Natural killer cell (primary cell): ENCODE data around the gene JDP2. TPM values are rescaled to one million over a fixed set of nuclear protein-coding genes. Genes with fewer than 3 reads are reported as not detected.

Source experiments
- ATAC-seq, 3 donors: fragments of 150-1000 bp in 2 of 3; fragments of 200-7000 bp in 1 of 3; cut with Tn5 transposase; 1 replicate in 1 of 3; 2 replicates in 2 of 3; pipeline ENCODE4 v1.10.0; 2021; ENCODE audit warnings: mild to moderate bottlenecking in 2 of 3, moderate library complexity in 2 of 3
- DNase-seq, 2 donors: peaks; one replicate each; pipeline versions ENCODE4 v3.0.0 to v3.0.0-alpha.2; 2013 to 2021; ENCODE audit warnings: mixed read lengths in 1 of 2
- H3K27ac ChIP-seq: one replicate; pipeline ENCODE4 v1.5.1; 2013; ENCODE audit warnings: mild to moderate bottlenecking, low read length
- H3K27me3 ChIP-seq: one replicate; pipeline ENCODE4 v1.6.1; 2013; ENCODE audit warnings: low read length; ENCODE audit not compliant: control insufficient read depth, insufficient read depth
- H3K36me3 ChIP-seq: one replicate; pipeline ENCODE4 v1.6.1; 2013; ENCODE audit warnings: low read length; ENCODE audit not compliant: control insufficient read depth, insufficient read depth
- H3K4me1 ChIP-seq: one replicate; pipeline ENCODE4 v1.6.1; 2013; ENCODE audit warnings: low read length; ENCODE audit not compliant: control insufficient read depth, insufficient read depth
- H3K4me3 ChIP-seq: one replicate; pipeline ENCODE4 v1.5.1; 2013; ENCODE audit warnings: low read length
- H3K9me3 ChIP-seq: one replicate; pipeline ENCODE4 v1.6.1; 2013; ENCODE audit warnings: low read length; ENCODE audit not compliant: control insufficient read depth, insufficient read depth
- H3K27ac Mint-ChIP-seq, 2 donors: one replicate each; pipeline ENCODE4 v1.8.0; 2022; ENCODE audit warnings: mild to moderate bottlenecking in 2 of 2, mixed read lengths in 2 of 2, moderate library complexity in 1 of 2
- H3K27me3 Mint-ChIP-seq, 2 donors: one replicate each; pipeline ENCODE4 v1.8.0; 2022; ENCODE audit warnings: low read depth in 2 of 2, mixed read lengths in 2 of 2
- H3K36me3 Mint-ChIP-seq: one replicate; pipeline ENCODE4 v1.8.0; 2022; ENCODE audit warnings: mixed read lengths
- H3K4me1 Mint-ChIP-seq, 2 donors: one replicate each; pipeline ENCODE4 v1.8.0; 2022; ENCODE audit warnings: mixed read lengths in 2 of 2
- H3K4me3 Mint-ChIP-seq: one replicate; pipeline ENCODE4 v1.8.0; 2022; ENCODE audit warnings: mild to moderate bottlenecking, moderate library complexity, mixed read lengths
- H3K9me3 Mint-ChIP-seq, 2 donors: one replicate each; pipeline ENCODE4 v1.8.0; 2022; ENCODE audit warnings: mixed read lengths in 2 of 2
- WGBS: methylation state at CpG from one replicate; pipeline ENCODE4 v1.1.7; 2013; ENCODE audit warnings: missing lambda C conversion rate; ENCODE audit not compliant: insufficient coverage; 5-methylcytosine and 5-hydroxymethylcytosine counted together
- intact Hi-C: fragments of 100-400 bp; cut with micrococcal nuclease; formaldehyde crosslinking; loops from one replicate; pipeline ENCODE4 v1.14.2; 2022
- total RNA-seq, 4 donors: library from RNA; stranded (reverse); fragments of 120-200 nt in 1 of 4; gene quantifications; one replicate each; pipeline versions ENCODE4 v1.2.3 to v1.2.4, GENCODE V29; 2013 to 2022
- TF ChIP-seq, protein P1 (sequence below): fragments of 200-600 bp; IDR thresholded peaks from one replicate; pipeline ENCODE4 v1.8.0; 2022; ENCODE audit warnings: antibody characterized with exemption

Gene JDP2
- total RNA-seq, 3 donors from 2014 or later (not counting 1 experiment from before 2014, with no cell fraction given), result 1.9 to 10.5 (median 3.2) TPM

DNA sequence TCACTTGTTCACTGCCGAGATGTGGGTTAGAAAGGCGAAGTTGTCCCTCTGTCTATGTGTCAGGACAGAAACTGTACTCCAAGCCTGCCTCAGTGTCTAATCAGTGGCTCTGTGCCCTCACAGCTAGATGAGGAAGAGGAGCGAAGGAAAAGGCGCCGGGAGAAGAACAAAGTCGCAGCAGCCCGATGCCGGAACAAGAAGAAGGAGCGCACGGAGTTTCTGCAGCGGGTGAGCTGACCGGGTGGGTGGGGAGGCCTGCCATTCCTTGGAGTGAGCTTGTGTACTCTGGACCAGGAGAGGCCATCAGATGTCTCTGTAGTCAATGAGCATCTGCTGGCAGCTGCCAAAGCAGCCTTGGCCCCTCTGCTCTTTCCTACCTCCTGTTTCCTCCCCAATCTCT is 33.5 kb downstream of the JDP2 start:
- H3K4me3 ChIP-seq, result no peak overlapping the region
- H3K9me3 Mint-ChIP-seq, result no peaks in the 10 kb centered on the region
- intact Hi-C loops, result no loop called here
- no peaks in the 10 kb centered on the region for H3K27me3 ChIP-seq
- no peak overlapping the region for H3K27ac ChIP-seq
- no peaks in the 10 kb centered on the region for H3K36me3 Mint-ChIP-seq
- H3K36me3 ChIP-seq, result no peaks in the 10 kb centered on the region
- TF ChIP-seq, protein P1, sequence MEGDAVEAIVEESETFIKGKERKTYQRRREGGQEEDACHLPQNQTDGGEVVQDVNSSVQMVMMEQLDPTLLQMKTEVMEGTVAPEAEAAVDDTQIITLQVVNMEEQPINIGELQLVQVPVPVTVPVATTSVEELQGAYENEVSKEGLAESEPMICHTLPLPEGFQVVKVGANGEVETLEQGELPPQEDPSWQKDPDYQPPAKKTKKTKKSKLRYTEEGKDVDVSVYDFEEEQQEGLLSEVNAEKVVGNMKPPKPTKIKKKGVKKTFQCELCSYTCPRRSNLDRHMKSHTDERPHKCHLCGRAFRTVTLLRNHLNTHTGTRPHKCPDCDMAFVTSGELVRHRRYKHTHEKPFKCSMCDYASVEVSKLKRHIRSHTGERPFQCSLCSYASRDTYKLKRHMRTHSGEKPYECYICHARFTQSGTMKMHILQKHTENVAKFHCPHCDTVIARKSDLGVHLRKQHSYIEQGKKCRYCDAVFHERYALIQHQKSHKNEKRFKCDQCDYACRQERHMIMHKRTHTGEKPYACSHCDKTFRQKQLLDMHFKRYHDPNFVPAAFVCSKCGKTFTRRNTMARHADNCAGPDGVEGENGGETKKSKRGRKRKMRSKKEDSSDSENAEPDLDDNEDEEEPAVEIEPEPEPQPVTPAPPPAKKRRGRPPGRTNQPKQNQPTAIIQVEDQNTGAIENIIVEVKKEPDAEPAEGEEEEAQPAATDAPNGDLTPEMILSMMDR, result no peak
- DNase-seq, result no peak
- peaks cover 0 to 2% of the 10 kb centered on the region in 2 donors for H3K27me3 Mint-ChIP-seq
- no peak for ATAC-seq
- H3K9me3 ChIP-seq, result no peaks in the 10 kb centered on the region
- H3K27ac Mint-ChIP-seq, result no peak overlapping the region
- H3K4me1 ChIP-seq, result peaks cover 13% of the 10 kb centered on the region
- WGBS, result 96% methylated on average over 12 of the region's 12 CpGs
- peaks cover 9 to 10% of the 10 kb centered on the region in 2 donors for H3K4me1 Mint-ChIP-seq
- H3K4me3 Mint-ChIP-seq, result no peak overlapping the region

DNA sequence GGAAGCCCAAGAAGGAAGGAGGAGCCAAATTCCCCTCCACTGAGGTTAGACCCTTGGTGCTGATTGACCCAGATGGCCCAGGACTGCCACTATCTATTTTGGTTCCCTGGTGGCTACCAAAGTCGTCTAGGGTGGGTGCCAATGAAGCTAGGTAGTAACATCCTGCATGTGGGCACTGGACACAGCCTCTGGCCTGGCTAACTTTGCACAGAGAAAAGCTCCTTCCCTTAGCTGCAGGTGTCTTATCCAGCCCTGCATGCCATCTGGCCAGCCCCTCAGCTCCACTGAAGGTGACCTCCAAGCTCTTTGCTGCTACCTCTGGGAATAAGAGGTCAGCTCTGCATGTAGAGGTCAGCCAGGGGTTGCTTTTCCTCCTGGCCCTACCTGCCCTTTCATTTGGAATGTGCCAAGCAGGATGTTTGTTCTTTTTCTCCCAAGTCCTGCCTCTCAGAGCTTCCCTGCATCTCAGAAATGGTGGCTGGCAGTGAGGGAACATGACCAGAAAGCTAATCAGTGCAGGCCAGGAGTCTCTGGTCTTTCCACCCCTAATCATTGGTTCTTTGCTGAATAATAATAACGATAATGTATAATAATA is 34.0 kb downstream of the JDP2 start:
- intact Hi-C loops, result no loop called here
- H3K4me3 ChIP-seq, result no peak overlapping the region
- ATAC-seq, result no peak
- Mint-ChIP-seq H3K36me3 (no peaks in the 10 kb centered on the region), H3K27me3 (no peaks in the 10 kb centered on the region), H3K4me1 (peaks cover 12 to 15% of the 10 kb centered on the region in 2 donors), H3K9me3 (no peaks in the 10 kb centered on the region), H3K27ac (no peak overlapping the region), H3K4me3 (no peak overlapping the region)
- no peaks in the 10 kb centered on the region for H3K36me3 ChIP-seq
- H3K27me3 ChIP-seq, result no peaks in the 10 kb centered on the region
- H3K27ac ChIP-seq, result no peak overlapping the region
- peaks cover 15% of the 10 kb centered on the region for H3K4me1 ChIP-seq
- TF ChIP-seq, protein P1, result no peak
- no peak for DNase-seq
- no peaks in the 10 kb centered on the region for H3K9me3 ChIP-seq
- WGBS, result 50% methylated on average over 1 of the region's 2 CpGs

DNA sequence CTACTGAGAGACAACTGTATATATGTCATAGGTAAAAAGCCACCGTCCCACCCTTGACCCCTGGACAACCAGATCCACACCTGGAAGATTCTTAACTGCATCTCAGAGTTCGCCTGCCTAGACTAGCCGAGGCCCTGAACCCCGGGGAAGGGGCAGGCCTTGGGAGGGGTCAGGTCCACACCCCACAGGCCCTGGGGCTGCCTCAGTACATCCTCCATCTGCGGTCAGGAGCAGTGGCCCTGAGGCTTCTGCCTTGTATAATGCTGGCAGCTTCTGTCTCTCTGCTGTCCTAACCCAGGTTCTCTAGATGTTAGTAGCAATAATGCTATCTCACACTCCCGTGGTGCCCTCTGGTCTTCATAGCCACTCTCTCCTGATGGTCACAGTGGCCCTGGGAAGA is 36.8 kb downstream of the JDP2 start:
- ATAC-seq (no peak), DNase-seq (no peak)
- Mint-ChIP-seq H3K4me1 (peaks cover 6 to 7% of the 10 kb centered on the region in 2 donors), H3K27me3 (peaks cover 0 to 2% of the 10 kb centered on the region in 2 donors), H3K4me3 (no peak overlapping the region), H3K27ac (no peak overlapping the region), H3K36me3 (no peaks in the 10 kb centered on the region), H3K9me3 (no peaks in the 10 kb centered on the region)
- H3K9me3 ChIP-seq, result no peaks in the 10 kb centered on the region
- no peak overlapping the region for H3K27ac ChIP-seq
- H3K4me3 ChIP-seq, result no peak overlapping the region
- H3K27me3 ChIP-seq, result no peaks in the 10 kb centered on the region
- H3K36me3 ChIP-seq, result no peaks in the 10 kb centered on the region
- intact Hi-C loops, result no loop called here
- WGBS, result 94% methylated on average over 6 of the region's 6 CpGs
- TF ChIP-seq, protein P1, result no peak
- peaks cover 9% of the 10 kb centered on the region for H3K4me1 ChIP-seq

DNA sequence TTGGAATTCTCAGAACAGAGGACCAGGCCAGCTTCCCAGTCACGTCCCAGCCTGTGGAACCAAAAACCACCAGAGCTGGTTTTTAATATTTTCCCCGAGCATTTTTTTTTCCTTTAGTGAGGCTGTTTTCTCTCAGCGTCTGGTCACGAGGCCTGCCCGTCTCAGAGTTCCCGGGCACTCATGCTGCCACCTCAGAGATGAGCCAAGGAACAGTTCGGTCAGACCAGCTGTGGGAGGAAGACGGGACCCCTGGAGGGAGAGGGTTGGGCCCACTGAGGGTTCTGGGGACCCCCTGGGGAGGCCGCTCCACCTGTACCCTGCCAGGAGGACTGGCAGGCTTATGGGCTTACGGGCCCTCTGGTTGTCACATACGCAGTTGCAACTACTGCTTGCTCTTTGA is 39.9 kb downstream of the JDP2 start:
- no peak overlapping the region for H3K4me3 ChIP-seq
- H3K27me3 Mint-ChIP-seq, result peaks cover 3% of the 10 kb centered on the region in 2 donors
- H3K4me3 Mint-ChIP-seq, result no peak overlapping the region
- 96% methylated on average over 11 of the region's 11 CpGs for WGBS
- peaks cover 7% of the 10 kb centered on the region for H3K4me1 ChIP-seq
- no peaks in the 10 kb centered on the region for H3K9me3 ChIP-seq
- peaks cover 6 to 7% of the 10 kb centered on the region in 2 donors for H3K4me1 Mint-ChIP-seq
- no peaks in the 10 kb centered on the region for H3K27me3 ChIP-seq
- no peaks in the 10 kb centered on the region for H3K36me3 Mint-ChIP-seq
- H3K9me3 Mint-ChIP-seq, result no peaks in the 10 kb centered on the region
- H3K27ac ChIP-seq, result no peak overlapping the region
- H3K27ac Mint-ChIP-seq, result no peak overlapping the region
- DNase-seq (no peak), ATAC-seq (no peak)
- no peaks in the 10 kb centered on the region for H3K36me3 ChIP-seq
- TF ChIP-seq, protein P1, result no peak
- intact Hi-C loops, result no loop called here
